Measurements from ENCODE around the gene ATP8A2.

ATP8A2 gene

DNA sequence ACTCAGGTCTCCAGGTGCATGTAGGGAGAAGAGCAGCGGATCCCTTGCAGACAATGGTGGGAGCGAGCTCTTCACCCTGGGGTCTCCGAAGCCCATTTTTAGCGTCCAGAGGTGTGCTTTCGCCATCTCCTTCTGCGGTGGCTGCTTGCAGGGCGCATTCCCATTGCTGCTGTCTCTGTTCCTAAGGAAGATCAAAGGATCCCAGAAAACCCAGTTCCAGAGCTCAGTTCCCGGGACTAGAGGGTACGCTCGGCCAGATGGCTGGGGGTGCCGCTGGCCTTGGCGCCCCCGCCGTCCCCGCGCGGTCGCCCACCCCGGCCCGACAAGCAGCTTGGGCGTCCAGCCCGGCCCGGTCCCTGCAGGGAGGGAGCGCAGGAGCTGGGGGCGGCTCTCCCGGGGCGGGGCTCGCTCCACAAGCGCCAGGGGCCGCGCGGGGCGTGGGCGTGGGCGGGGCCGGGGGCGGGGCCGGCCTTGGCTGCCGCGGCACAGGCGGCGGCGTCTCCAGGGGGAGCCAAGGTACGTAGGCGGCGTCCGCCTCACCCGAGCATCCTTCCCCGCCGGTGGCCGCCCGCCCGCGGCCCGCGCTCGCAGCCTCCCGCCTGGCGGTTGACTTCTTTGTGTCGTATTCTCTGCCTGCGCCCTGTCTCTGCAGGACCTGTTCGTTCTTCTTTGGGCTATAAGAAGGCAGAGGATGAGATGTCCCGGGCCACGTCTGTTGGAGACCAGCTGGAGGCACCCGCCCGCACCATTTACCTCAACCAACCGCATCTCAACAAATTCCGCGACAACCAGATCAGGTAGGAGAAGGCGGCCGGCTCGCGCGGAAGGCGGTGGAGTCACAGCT, 96.8 kb downstream of the ATP8A2 start:
- H3K27ac ChIP-seq = no peak overlapping the region
- no peak for DNase-seq (ENCODE audit: low spot score)
- TF ChIP-seq CTCF (IDR thresholded peaks at IDR 0.05) = no peak
- peak overlapping the region; percentile 22 for H3K4me3 ChIP-seq

- no peak overlapping the region for H3K4me3 ChIP-seq
- TF ChIP-seq CTCF (IDR thresholded peaks at IDR 0.05) = no peak
- no peak overlapping the region for H3K27ac ChIP-seq
- DNase-seq (ENCODE audit: low spot score) = no peak
Measured at GRCh38 chr13:25469169-25469525, 97.4 kb downstream of the ATP8A2 start.

- H3K4me3 ChIP-seq = no peak overlapping the region
- no peak for DNase-seq (ENCODE audit: low spot score)
- TF ChIP-seq CTCF (IDR thresholded peaks at IDR 0.05) = no peak
- H3K27ac ChIP-seq = no peak overlapping the region
Measured at GRCh38 chr13:25473864-25474263, 102.1 kb downstream of the ATP8A2 start.

DNA sequence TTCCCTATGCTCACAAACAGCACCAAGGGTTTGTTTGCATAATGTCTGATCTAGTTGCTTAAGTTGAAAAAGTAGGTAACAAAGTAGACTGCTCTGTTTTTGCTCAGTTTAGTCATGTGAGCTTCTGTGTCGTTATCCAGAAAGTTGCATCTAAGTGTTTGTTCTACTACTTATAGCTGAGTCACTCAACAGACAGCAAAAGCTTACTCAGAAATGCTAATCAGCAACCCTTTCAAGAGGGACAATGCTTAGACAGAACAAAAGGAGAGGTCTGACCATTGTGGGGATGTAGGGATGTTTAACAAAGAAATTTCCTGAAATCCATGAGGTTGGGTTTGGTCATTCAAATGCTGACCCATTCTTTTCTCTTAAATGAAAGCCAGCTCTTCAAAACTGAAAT, 106.4 kb downstream of the ATP8A2 start:
- no peak overlapping the region for H3K27ac ChIP-seq
- DNase-seq (ENCODE audit: low spot score) = no peak
- no peak for TF ChIP-seq CTCF (IDR thresholded peaks at IDR 0.05)

GRCh38 chr13:25489238-25489637, 117.5 kb downstream of the ATP8A2 start:
- TF ChIP-seq CTCF (IDR thresholded peaks at IDR 0.05) = no peak
- DNase-seq (ENCODE audit: low spot score) = no peak
- H3K4me3 ChIP-seq = no peak overlapping the region
- H3K27ac ChIP-seq = no peak overlapping the region

More for the DNA sequence above, 106.4 kb downstream of the ATP8A2 start:
- no peak overlapping the region for H3K4me3 ChIP-seq

DNA sequence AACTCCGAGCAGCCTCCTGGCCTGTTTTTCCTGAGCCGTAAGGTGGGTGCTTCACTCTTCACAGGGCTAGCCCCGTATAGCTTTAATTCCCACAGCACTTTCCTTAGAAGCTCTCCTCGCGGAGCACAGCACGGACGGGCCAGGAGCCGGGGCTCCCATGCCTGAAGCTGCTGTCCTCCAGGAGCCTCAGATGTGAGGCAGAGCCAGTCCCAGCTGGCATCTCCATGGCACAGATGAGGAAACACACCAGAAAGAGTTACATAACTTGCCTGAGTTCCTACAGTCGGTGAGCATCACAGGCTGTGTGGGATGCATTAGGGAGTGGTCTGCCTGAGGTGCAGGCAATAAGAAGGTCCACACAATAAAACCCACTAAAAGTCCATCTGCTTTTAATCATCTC, 118.5 kb downstream of the ATP8A2 start:
- DNase-seq (ENCODE audit: low spot score) = no peak
- Histone ChIP-seq H3K4me3 (no peak overlapping the region), H3K27ac (no peak overlapping the region)
- TF ChIP-seq CTCF (IDR thresholded peaks at IDR 0.05) = no peak

- Histone ChIP-seq H3K4me3 (no peak overlapping the region), H3K27ac (no peak overlapping the region)
- TF ChIP-seq CTCF (IDR thresholded peaks at IDR 0.05) = no peak
- DNase-seq (ENCODE audit: low spot score) = no peak
Measured at GRCh38 chr13:25493931-25494640, 122.3 kb downstream of the ATP8A2 start.

Data from coronary artery (tissue), 2 donors.